ENCODE results near the gene CTTNBP2.

The CTTNBP2 gene

GRCh38 chr7:117889611-117890010 lies 16.4 kb upstream of the CTTNBP2 start:
- no peaks in the 10 kb centered on the region for H3K27me3 Mint-ChIP-seq (ENCODE audit: low read depth)
- no peak overlapping the region for H3K4me3 Mint-ChIP-seq
- TF ChIP-seq CTCF (IDR thresholded peaks at IDR 0.05; ENCODE audit: unreplicated experiment in 3 of 3) = no peak
- H3K9me3 Mint-ChIP-seq = no peaks in the 10 kb centered on the region
- no peaks in the 10 kb centered on the region for H3K36me3 Mint-ChIP-seq (ENCODE audit: low read depth)
- no peak overlapping the region for H3K27ac Mint-ChIP-seq
- no peaks in the 10 kb centered on the region for H3K4me1 Mint-ChIP-seq

- no peaks in the 10 kb centered on the region for H3K36me3 Mint-ChIP-seq (ENCODE audit: low read depth)
- TF ChIP-seq CTCF (IDR thresholded peaks at IDR 0.05; ENCODE audit: unreplicated experiment in 3 of 3) = no peak
- no peak overlapping the region for H3K4me3 Mint-ChIP-seq
Measured at GRCh38 chr7:117888627-117889026, 15.4 kb upstream of the CTTNBP2 start.

GRCh38 chr7:117882594-117882993 lies 9.4 kb upstream of the CTTNBP2 start:
- H3K27ac Mint-ChIP-seq = no peak overlapping the region
- H3K4me3 Mint-ChIP-seq = no peak overlapping the region
- no peaks in the 10 kb centered on the region for H3K9me3 Mint-ChIP-seq
- peaks cover 4% of the 10 kb centered on the region for H3K27me3 Mint-ChIP-seq (ENCODE audit: low read depth)
- H3K36me3 Mint-ChIP-seq (ENCODE audit: low read depth) = no peaks in the 10 kb centered on the region
- no peak for TF ChIP-seq CTCF (IDR thresholded peaks at IDR 0.05; ENCODE audit: unreplicated experiment in 3 of 3)
- H3K4me1 Mint-ChIP-seq = no peaks in the 10 kb centered on the region

More at GRCh38 chr7:117888627-117889026, 15.4 kb upstream of the CTTNBP2 start:
- Mint-ChIP-seq H3K4me1 (no peaks in the 10 kb centered on the region), H3K27ac (no peak overlapping the region), H3K27me3 (ENCODE audit: low read depth) (no peaks in the 10 kb centered on the region), H3K9me3 (no peaks in the 10 kb centered on the region)

GRCh38 chr7:117876761-117877160 lies 3.5 kb upstream of the CTTNBP2 start:
- Mint-ChIP-seq H3K9me3 (no peaks in the 10 kb centered on the region), H3K36me3 (ENCODE audit: low read depth) (no peaks in the 10 kb centered on the region), H3K4me1 (peaks cover 32% of the 10 kb centered on the region), H3K27me3 (ENCODE audit: low read depth) (peaks cover 47% of the 10 kb centered on the region), H3K4me3 (no peak overlapping the region), H3K27ac (peak overlapping the region in 1 of 3 experiments; percentile 50)
- no peak for TF ChIP-seq CTCF (IDR thresholded peaks at IDR 0.05; ENCODE audit: unreplicated experiment in 3 of 3)

- H3K27ac Mint-ChIP-seq = peak overlapping the region in 2 of 3 experiments; percentile 68 to 78
- H3K27me3 Mint-ChIP-seq (ENCODE audit: low read depth) = peaks cover 52% of the 10 kb centered on the region
- peak; percentile 37 to 64 (median 54) for TF ChIP-seq CTCF (IDR thresholded peaks at IDR 0.05; ENCODE audit: unreplicated experiment in 3 of 3)
- H3K4me1 Mint-ChIP-seq = peaks cover 37% of the 10 kb centered on the region
- H3K36me3 Mint-ChIP-seq (ENCODE audit: low read depth) = no peaks in the 10 kb centered on the region
- H3K4me3 Mint-ChIP-seq = peak overlapping the region; percentile 71 to 78 (median 71)
- H3K9me3 Mint-ChIP-seq = no peaks in the 10 kb centered on the region
Measured at GRCh38 chr7:117875566-117875965, 2.3 kb upstream of the CTTNBP2 start.

GRCh38 chr7:117874191-117874700 lies 1.0 kb upstream of the CTTNBP2 start:
- Mint-ChIP-seq H3K4me3 (peak overlapping the region; percentile 87 to 88 (median 88)), H3K36me3 (ENCODE audit: low read depth) (no peaks in the 10 kb centered on the region), H3K9me3 (no peaks in the 10 kb centered on the region), H3K4me1 (peaks cover 40% of the 10 kb centered on the region), H3K27me3 (ENCODE audit: low read depth) (peaks cover 62% of the 10 kb centered on the region), H3K27ac (peak overlapping the region; percentile 38 to 81 (median 52))
- TF ChIP-seq CTCF (IDR thresholded peaks at IDR 0.05; ENCODE audit: unreplicated experiment in 3 of 3) = peak in 1 of 3 experiments; percentile 3

Data from nephron (organoid).